OCI-M1 (cell line): ENCODE data around the gene SFXN5.

Experiments
- DNase-seq: peaks from one replicate; lab custom pipeline; 2025; lab: John Stamatoyannopoulos, UW

Gene SFXN5

GRCh38 chr2:73020657-73021370 is 50.7 kb downstream of the SFXN5 start:
- no peak for DNase-seq

- DNase-seq, result no peak
Measured at GRCh38 chr2:73020306-73020656, 51.2 kb downstream of the SFXN5 start.

DNA sequence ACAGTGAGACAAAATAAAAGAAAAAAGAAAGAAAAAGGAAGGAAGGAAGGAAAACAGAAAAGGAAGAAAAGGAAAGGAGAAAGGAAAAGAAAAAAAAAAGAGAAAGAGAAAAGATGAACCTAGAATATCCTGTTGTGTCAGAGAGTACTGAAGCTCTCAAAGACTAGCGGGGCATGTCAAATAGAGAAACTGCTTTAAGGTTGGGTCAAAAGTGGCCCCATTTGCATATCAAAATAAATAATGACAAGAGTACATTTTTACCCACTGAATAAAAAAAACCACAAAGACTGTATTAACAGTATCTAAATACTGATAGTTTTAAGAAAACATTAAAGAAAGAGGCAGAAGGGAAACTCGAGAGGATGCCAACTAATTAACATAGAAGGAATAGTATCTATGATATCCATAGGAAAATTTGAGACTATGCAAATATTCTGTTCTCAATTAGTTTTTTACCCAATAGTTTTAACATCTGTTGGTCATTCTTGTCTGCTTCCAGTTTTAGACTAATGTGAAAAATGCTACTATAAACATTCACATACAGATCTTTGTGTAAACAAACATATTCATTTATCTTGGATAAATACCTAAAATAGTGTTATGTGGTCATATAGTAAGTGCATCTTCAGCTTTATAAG is 53.2 kb downstream of the SFXN5 start:
- no peak for DNase-seq

GRCh38 chr2:73013936-73014335 is 57.6 kb downstream of the SFXN5 start:
- DNase-seq, result no peak

DNA sequence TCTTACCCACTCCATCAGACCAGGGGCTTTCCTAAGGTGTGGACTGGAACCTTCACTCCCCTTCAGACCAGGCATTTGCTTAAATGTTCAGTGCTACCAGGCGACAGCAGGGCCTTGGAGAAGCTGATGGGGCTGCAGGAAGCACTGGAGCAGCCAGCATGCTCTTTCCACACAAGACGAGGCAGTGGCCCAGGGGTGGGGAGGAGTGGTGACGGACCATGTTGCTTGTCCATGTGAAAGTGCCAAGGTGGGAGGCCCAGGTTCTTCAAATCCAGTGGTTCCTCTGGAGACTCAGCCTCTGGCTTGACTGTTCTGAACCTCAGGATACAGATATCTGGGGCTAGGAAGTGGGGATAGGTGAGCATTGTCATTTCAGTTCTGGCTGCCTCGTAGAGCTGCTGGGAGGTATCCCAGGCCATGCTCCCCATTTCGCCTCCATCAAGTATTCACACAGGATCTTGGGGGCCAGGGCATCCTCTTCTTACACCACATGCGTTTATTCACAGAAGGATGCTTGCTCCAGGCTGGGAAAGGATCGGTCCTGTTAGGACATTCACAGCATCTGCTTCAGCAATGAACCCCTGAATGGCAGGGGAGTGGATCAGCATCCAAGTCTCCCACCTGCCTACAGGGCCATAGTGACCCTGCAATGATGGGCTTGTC is 62.2 kb downstream of the SFXN5 start:
- no peak for DNase-seq

- DNase-seq, result no peak
Measured at GRCh38 chr2:73008766-73009135, 62.8 kb downstream of the SFXN5 start.

- DNase-seq, result no peak
Measured at GRCh38 chr2:73007991-73008765, 63.3 kb downstream of the SFXN5 start.

DNA sequence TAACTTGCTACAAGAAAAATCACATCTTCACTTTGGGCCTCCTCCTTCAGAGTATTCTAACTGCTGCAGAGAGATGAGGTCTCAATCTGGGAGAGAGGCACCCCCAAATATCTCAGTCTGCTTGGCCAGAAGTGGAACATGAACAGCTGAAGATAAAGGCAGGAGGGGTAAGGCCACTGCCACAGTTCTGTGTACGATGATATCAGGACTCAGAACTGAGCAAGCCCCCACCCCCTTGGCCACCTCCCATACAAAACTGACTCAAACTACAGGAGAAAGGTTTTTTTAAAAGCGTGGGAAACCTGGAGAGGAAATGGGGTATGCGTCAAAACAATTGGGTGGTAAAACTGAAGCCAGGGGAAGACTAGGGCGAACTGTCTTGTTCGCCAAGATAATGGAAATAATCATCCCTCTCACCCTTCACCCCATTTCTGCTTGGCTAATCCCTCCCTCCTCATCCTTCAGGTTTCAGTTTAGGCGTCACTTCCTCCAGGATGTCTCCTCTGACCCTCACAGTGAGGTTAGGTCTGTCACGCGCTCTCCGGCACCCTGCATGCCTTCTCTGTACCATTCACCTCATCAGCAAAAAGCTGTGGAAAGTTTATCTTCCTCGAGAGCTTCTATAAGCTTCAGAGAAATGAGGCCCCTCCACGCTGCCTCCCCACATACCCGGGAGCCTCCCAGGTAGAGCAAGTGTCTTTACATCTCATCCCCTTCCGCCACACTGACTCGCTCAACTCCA is 64.4 kb downstream of the SFXN5 start:
- no peak for DNase-seq

- no peak for DNase-seq
Measured at GRCh38 chr2:73004889-73005596, 66.5 kb downstream of the SFXN5 start.

GRCh38 chr2:73004466-73004865 is 67.0 kb downstream of the SFXN5 start:
- no peak for DNase-seq

GRCh38 chr2:73003027-73003426 is 68.5 kb downstream of the SFXN5 start:
- no peak for DNase-seq

DNA sequence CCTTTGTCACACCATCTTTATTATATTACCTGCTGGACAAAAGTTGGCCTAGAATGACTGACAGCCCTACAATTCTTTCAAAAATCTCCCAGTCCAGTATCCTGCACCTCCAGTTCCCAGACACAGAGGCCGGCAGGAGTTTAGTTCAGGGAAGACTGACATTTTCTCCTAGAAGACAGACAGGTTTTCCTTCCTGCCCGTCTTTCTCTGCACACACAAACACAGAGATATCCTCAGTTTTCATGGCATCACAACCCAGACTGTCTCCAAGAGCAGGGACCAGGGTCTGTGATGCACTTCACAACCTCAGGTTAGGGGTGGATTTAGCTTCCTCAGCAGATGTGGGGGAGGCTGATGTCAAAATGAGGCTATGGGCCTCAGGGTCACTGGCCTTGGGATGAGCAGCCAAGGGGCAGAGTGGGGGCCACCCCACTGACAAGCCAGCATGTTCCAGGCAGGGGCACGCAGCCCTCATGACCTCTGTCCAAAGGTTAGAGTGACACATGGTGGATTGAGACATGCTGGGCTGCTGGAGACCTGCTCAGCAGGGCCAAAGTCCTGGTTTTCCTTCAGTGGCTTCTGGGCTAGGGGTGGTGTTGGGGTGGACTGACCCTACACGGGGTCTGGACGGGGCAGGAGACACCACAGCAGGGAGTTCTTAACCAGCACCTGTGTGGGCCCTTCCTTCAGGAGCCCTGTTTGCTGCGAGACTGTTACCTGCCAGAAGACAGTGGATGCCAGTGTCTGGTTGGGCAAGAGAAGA is 70.5 kb downstream of the SFXN5 start:
- DNase-seq, result no peak

GRCh38 chr2:72999729-73000725 is 71.5 kb downstream of the SFXN5 start:
- DNase-seq, result no peak

- no peak for DNase-seq
Measured at GRCh38 chr2:72998724-72999123, 72.8 kb downstream of the SFXN5 start.

- no peak for DNase-seq
Measured at GRCh38 chr2:72998234-72998651, 73.3 kb downstream of the SFXN5 start.

DNA sequence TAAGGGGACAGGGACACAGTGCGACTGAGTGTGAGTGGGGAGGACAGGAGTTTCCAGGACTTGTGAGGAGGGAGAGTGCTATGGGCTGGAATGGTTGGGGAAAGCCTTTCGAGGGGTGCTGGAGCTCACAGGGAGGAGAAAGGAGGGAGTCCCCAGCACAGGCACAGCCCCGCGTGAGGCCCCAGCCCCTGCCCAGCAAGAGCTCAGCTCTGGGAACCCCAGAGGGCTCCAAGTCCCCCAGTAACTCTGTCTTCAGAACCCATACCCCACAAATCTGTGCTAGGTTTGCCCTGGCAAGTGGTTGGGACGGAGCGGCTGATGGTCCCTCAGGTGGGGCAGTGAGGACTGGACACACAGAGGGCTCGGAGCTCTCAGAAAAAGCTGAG is 75.4 kb downstream of the SFXN5 start:
- DNase-seq, result no peak

- no peak for DNase-seq
Measured at GRCh38 chr2:72995430-72996116, 75.9 kb downstream of the SFXN5 start.

GRCh38 chr2:72994991-72995380 is 76.5 kb downstream of the SFXN5 start:
- DNase-seq, result no peak
